SH-SY5Y (cell line): ENCODE measurements around the gene EGFLAM.

Experiments used
- GATA2 ChIP-seq: IDR thresholded peaks from 2 replicates; pipeline ENCODE4 v1.6.1; 2011; ENCODE audit warnings: mild to moderate bottlenecking, low read depth, low read length
- GATA3 ChIP-seq: IDR thresholded peaks from 2 replicates; pipeline ENCODE4 v1.6.1; 2011; ENCODE audit warnings: low read depth, mild to moderate bottlenecking, low read length, moderate library complexity

- no peak for TF ChIP-seq GATA2
- TF ChIP-seq GATA3, result no peak
Observed at GRCh38 chr5:38212307-38212706, 46.1 kb upstream of the EGFLAM start.
